Loucy (cell line): ENCODE results near the gene SESN3.

Source experiments
- H2AFZ ChIP-seq: fragments of 200-600 bp; sonication (generic); 2 replicates; pipeline ENCODE4 v1.6.0; 2016; ENCODE audit warnings: antibody characterized with exemption, mild to moderate bottlenecking, low read length, moderate library complexity
- H3F3A ChIP-seq: fragments of 200-600 bp; 2 replicates; pipeline ENCODE4 v1.6.0; 2016; ENCODE audit warnings: antibody characterized with exemption, low read depth, mild to moderate bottlenecking
- H3K27me3 ChIP-seq: fragments of 200-600 bp; sonication (generic); 2 replicates; pipeline ENCODE4 v1.6.1; 2014; ENCODE audit warnings: low read length, mild to moderate bottlenecking; ENCODE audit not compliant: insufficient read depth, poor library complexity, severe bottlenecking
- H3K36me3 ChIP-seq: fragments of 200-600 bp; sonication (generic); 2 replicates; pipeline ENCODE4 v1.6.1; 2016; ENCODE audit warnings: low read length; ENCODE audit not compliant: insufficient read depth
- H3K4me1 ChIP-seq: fragments of 200-600 bp; sonication (generic); 2 replicates; pipeline ENCODE4 v1.5.1; 2014; ENCODE audit warnings: low read length, mild to moderate bottlenecking; ENCODE audit not compliant: insufficient read depth, poor library complexity, severe bottlenecking
- H3K4me2 ChIP-seq: fragments of 200-600 bp; sonication (generic); 2 replicates; pipeline ENCODE4 v1.6.0; 2014; ENCODE audit warnings: antibody characterized with exemption, low read length, low read depth, mild to moderate bottlenecking; ENCODE audit not compliant: poor library complexity, severe bottlenecking
- H3K4me3 ChIP-seq: fragments of 200-600 bp; sonication (generic); 2 replicates; pipeline ENCODE4 v1.5.1; 2014; ENCODE audit warnings: low read length, mild to moderate bottlenecking, mixed read lengths; ENCODE audit not compliant: poor library complexity, severe bottlenecking
- H3K79me2 ChIP-seq: fragments of 200-600 bp; sonication (generic); 2 replicates; pipeline ENCODE4 v1.6.1; 2014; ENCODE audit warnings: low read length; ENCODE audit not compliant: insufficient read depth
- H3K9ac ChIP-seq: fragments of 200-600 bp; sonication (generic); 2 replicates; pipeline ENCODE4 v1.6.0; 2014; ENCODE audit warnings: mild to moderate bottlenecking, low read depth, low read length, moderate library complexity; ENCODE audit not compliant: poor library complexity, severe bottlenecking
- H3K9me2 ChIP-seq: fragments of 200-600 bp; sonication (generic); replicated peaks from 2 replicates; pipeline ENCODE4 v1.6.1; 2016; ENCODE audit warnings: low read depth, low read length, mixed read lengths
- H3K9me3 ChIP-seq: fragments of 200-600 bp; sonication (generic); 2 replicates; pipeline ENCODE4 v1.6.1; 2014; ENCODE audit warnings: mild to moderate bottlenecking, antibody characterized with exemption, low read length, low read depth; ENCODE audit not compliant: insufficient read depth
- H4K20me1 ChIP-seq: fragments of 200-600 bp; sonication (generic); 2 replicates; pipeline ENCODE4 v1.6.0; 2014; ENCODE audit warnings: antibody characterized with exemption, low read length, mild to moderate bottlenecking; ENCODE audit not compliant: insufficient read depth, poor library complexity, severe bottlenecking
- CTCF ChIP-seq: fragments of 200-600 bp; sonication (generic); conservative IDR thresholded peaks from 2 replicates; pipeline ENCODE4 v1.5.1; 2014; ENCODE audit warnings: mild to moderate bottlenecking, antibody characterized with exemption, low read length
- EZH2phosphoT487 ChIP-seq: fragments of 200-600 bp; IDR thresholded peaks from 2 replicates; pipeline ENCODE4 v1.6.1; 2018; ENCODE audit warnings: antibody characterized with exemption, mild to moderate bottlenecking, moderate library complexity, borderline replicate concordance

Gene SESN3

GRCh38 chr11:95153857-95154246 is 77.2 kb downstream of the SESN3 start:
- Histone ChIP-seq H3K9ac (peak overlapping the region; percentile 64), H2AFZ (peak overlapping the region; percentile 90), H3K36me3 (no peaks in the 10 kb centered on the region), H3K4me1 (peaks cover 18% of the 10 kb centered on the region), H3K27me3 (no peaks in the 10 kb centered on the region), H3K9me2 (no peaks in the 10 kb centered on the region), H3F3A (no peaks in the 10 kb centered on the region), H3K9me3 (no peaks in the 10 kb centered on the region), H4K20me1 (no peaks in the 10 kb centered on the region), H3K79me2 (no peaks in the 10 kb centered on the region), H3K4me3 (peak overlapping the region; percentile 73), H3K4me2 (peak overlapping the region; percentile 73)
- TF ChIP-seq CTCF (no peak), EZH2phosphoT487 (no peak)

GRCh38 chr11:95152876-95153856 is 77.8 kb downstream of the SESN3 start:
- Histone ChIP-seq H2AFZ (peak overlapping the region; percentile 90), H4K20me1 (no peaks in the 10 kb centered on the region), H3K4me2 (peak overlapping the region; percentile 73), H3K79me2 (no peaks in the 10 kb centered on the region), H3F3A (no peaks in the 10 kb centered on the region), H3K36me3 (no peaks in the 10 kb centered on the region), H3K9ac (peak overlapping the region; percentile 64), H3K9me2 (no peaks in the 10 kb centered on the region), H3K9me3 (no peaks in the 10 kb centered on the region), H3K4me1 (peaks cover 20% of the 10 kb centered on the region), H3K27me3 (no peaks in the 10 kb centered on the region), H3K4me3 (peak overlapping the region; percentile 73)
- TF ChIP-seq EZH2phosphoT487 = no peak
- no peak for TF ChIP-seq CTCF

- peak overlapping the region; percentile 67 for H3K9ac ChIP-seq
- H3K4me1 ChIP-seq = peaks cover 39% of the 10 kb centered on the region
- H2AFZ ChIP-seq = peak overlapping the region; percentile 96
- no peaks in the 10 kb centered on the region for H3K27me3 ChIP-seq
- peaks cover 12% of the 10 kb centered on the region; the same call in 1 of the 2 replicates for H3F3A ChIP-seq
- no peaks in the 10 kb centered on the region for H3K9me3 ChIP-seq
- H3K4me3 ChIP-seq = peak overlapping the region; percentile 57
- peak overlapping the region; percentile 74 for H3K4me2 ChIP-seq
- H3K9me2 ChIP-seq = no peaks in the 10 kb centered on the region
- no peaks in the 10 kb centered on the region for H3K79me2 ChIP-seq
- TF ChIP-seq CTCF (peak; percentile 70), EZH2phosphoT487 (no peak)
- H4K20me1 ChIP-seq = no peaks in the 10 kb centered on the region
- H3K36me3 ChIP-seq = no peaks in the 10 kb centered on the region
Measured at GRCh38 chr11:95150956-95151684, 79.9 kb downstream of the SESN3 start.
